ENCODE results near the gene TULP1.

TULP1 gene

DNA sequence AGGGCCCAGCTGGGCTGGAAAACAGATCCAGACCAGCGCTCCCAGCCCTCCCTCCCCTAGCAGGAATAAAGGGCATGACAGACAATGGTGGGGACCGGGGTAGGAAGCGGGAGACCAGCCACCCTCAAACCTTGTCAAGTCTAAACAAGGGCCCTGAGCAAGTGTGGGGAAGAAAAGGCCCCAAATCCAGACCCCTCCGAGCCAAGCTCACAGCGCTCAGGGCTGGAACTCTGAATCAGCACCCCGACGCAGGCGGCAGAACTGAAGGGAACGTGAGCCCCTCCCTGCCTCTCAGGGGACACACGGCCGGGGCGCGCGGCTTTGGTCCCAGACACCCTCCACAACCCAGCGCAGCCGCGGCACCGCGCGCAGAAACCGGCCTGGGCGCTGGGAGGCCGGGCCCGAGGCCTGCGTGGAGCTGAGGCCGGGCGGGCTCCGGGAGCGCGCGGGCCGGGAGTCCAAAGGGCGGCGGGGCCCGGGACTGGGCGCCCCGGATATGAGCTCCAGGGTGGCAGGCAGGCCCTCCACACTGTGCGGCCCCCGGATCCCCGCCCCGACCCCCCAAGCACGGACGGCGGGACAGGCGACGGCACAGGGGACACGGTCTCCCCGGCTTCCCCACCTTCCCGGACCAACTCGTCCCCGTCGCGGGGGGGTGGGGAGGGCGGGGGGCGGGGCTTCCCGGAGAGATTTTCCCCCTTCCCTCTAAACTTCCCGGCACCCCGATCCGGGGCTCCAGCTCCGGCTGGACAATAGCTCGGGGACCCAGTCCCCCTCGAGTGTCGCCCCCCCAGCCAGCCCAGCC is 16.5 kb downstream of the TULP1 start:
- DNase-seq, result peak in 1 of 2 experiments; percentile 67

DNA sequence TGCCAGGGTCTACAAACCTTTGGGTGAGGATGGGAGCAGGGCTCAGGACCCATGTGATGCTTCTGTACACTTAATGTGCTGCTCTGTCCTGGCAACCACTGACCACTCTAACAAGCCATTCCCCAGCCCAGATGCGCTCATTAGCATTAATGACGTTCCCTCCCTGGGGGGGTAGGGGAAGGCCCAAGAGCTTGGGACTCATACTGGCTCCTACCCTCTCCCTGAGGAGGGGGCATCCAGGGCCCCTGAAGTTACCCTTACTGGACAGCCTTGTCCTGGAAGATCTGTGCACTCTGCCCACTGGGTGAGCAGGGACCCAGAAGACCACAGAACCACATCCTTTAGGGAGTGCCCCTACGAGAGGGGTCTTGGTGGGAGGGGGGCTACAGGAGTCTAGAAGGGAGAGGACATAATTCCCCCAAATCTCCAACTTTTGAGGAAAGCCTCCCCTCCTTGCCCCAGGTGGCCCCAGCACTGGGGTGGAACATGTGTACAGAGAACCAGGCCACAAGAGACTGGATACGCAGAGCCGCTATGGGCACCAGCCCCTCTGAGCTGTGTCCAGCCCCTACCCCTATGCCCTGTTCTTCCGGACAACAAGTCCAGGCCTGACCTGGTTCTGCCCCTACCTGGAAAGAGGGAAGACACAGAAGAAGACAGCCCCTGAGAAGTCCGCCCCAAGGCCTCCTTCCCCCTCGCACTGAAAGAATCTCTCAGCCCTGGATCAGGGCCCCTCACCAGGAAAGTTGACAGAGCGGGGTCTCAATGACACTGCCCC is 17.2 kb downstream of the TULP1 start:
- no peak for DNase-seq

GRCh38 chr6:35494161-35494563 is 18.5 kb downstream of the TULP1 start:
- DNase-seq, result no peak

GRCh38 chr6:35493307-35493983 is 19.3 kb downstream of the TULP1 start:
- no peak for DNase-seq

GRCh38 chr6:35492974-35493284 is 19.8 kb downstream of the TULP1 start:
- no peak for DNase-seq

DNA sequence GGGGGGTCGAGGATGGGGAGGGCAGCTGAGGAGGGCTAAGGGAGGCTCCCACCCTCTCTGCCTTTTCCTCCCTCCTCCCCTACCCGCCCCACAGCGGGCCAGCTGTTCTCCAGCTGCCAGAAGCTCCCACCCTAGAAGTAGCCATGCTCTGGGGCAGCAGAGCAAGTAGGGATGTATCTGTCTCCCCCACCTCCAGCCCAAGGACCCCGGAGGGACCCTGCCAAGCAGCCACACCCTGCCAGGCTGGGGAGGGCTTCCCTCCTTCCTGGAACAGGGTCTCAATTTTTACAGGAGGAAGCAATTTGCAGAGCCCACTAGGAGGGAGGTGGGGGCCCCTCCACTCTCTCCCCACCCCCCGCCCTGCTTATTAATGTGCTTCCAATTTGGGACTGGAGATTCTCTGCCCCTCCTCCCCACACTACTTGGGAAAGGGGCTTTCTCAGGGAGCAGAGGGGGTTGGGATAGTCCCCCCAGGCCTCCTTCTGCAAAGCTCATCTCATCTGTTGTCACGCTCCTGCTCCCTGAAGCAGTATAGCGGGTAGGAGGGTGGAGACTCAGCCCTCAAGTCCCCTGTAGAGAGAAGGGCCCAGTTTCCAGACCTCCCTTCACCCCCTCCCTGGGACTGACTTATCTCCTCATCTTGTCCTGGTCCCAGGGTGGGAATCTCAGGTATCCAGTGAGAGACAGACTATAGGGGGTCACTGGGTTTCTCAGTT is 20.3 kb downstream of the TULP1 start:
- no peak for DNase-seq

- DNase-seq, result peak in 1 of 2 experiments; percentile 32
Observed at GRCh38 chr6:35491558-35492257, 21.0 kb downstream of the TULP1 start.

GRCh38 chr6:35490821-35491557 is 21.7 kb downstream of the TULP1 start:
- DNase-seq, result no peak

- DNase-seq, result peak in 1 of 2 experiments; percentile 66
Observed at GRCh38 chr6:35489995-35490791, 22.5 kb downstream of the TULP1 start.

DNA sequence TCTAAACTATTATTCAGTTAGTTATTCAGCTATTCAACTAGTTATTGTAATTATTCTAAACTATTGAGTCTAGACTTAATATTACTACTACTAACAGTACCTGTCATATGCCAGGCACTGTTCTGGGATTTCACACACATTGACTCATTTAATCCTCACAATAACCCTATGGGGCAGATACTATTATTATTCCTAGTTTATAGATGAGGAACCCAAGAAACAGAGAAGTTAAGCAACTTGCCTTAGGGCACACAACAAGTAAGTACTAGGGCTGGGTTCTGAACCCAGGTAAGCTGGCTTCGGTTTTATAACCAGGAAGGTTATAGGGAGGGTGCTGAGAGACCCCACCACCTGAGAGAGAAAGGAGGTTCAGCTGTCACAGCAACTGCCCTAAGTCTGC is 23.6 kb downstream of the TULP1 start:
- DNase-seq, result no peak

- DNase-seq, result no peak
Observed at GRCh38 chr6:35488517-35488862, 24.2 kb downstream of the TULP1 start.

- peak in 1 of 2 experiments; percentile 67 for DNase-seq
Observed at GRCh38 chr6:35487658-35488516, 24.8 kb downstream of the TULP1 start.

- peak; percentile 75 to 96 for DNase-seq
Observed at GRCh38 chr6:35486005-35486925, 26.4 kb downstream of the TULP1 start.

DNA sequence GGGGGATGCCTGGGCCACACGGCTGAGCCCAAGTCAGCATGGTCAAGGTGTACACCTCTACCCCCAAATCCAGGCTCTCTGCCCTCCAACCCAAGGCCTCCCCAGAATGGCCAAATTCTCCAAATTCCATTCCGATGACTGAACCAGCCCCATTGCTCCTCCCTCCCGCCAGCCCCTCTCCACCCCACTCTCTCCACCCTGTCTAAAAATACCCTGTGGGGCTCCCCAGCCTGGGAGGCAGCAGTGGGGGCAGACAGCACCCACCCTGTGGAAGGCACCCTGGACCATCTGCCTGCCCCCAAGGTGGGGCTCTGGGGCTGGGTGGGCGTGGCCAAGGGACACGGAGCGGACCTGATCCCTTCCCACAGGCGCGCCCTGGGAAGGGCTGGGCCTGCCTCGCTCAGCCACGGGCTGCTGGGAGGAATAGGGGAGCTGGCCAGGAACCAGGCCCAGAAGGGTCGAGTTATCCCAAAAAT is 27.3 kb downstream of the TULP1 start:
- peak; percentile 41 to 77 for DNase-seq

DNA sequence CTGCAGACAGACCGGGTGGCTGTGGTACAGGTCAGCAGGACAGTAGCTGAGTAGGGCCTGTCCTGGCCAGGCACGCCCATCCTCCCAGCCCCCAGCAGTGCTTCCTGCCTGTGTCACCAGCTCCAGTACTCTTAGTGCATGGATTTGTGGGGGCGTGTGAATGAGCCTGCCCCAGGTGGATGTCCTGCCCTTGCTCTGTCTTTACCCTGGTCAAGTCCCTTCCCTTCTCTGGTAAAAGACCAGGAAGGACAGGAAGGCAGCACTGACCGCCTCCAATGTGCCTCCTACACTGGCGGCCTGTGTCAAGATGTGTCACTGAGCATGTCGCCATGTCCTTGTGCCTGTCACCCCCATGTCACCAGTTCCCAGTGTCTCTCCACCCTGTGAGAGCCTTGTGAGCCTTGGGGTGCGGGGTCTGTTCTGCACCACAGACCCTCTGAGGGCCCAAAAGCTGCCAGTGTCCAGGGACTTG is 27.7 kb downstream of the TULP1 start:
- DNase-seq, result no peak

DNA sequence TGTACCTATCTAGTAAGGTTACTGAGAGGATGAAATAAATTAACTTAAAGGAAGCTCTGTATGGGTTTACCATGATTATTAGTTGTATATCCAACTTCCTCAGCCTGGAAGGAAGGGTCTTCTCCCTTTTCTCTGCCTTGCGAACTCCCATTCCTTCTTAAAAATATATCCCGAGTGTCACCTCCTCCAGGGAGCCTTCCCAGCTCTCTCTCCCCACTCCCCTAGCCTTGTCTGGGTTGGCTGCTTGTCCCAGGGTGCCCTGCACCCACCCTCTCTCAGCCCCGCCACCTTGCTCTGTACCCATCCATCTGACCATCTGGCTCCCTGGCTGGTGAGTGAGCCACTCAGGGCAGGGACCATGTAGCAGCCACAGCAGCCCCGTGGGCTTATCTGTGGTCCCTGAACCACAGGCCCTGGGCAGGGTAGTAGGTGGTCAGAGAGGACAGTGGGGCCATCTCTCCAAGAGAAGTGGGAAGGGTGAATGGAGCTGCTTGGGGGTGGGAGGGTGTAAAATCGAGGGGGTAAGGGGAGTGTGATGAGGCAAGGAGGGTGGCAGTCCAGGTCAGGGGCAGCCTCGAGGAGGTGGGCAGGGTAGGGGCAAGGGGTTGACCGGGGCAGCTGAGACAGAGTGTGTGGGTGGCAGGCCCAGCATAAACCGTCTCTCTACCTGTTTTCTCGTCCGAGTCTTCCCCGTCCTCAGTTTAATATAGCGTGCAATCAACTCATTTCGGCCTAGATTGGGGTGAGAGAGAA is 28.6 kb downstream of the TULP1 start:
- no peak for DNase-seq

GRCh38 chr6:35483490-35483889 is 29.2 kb downstream of the TULP1 start:
- DNase-seq, result no peak

DNA sequence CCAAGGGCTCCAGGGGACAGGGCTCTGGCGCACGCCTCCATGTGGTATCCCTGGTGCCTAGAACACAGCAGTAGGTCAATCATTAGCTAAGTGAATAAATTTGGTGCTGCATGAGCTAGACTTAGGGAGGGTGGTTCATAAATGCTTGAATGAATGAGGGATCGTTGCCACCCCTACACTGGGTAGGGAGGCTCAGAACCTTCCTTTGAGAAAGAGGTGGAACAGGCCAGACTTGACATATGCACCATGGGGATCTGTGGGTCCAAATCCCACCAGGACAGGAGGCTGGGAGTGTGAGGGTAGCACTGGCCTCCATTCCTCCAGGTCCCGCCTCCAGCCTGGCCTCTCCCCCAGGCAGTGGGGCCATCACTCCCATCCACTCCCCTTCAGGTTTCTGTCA is 29.6 kb downstream of the TULP1 start:
- no peak for DNase-seq

All from NCI-H526 (cell line).